HG03469 (cell line): ENCODE measurements around the gene CLMN.
A peak's percentile ranks its signal among the peaks of the same experiment; 100 is the strongest.

ENCODE experiments used
- ATAC-seq: cut with Tn5 transposase; IDR thresholded peaks from one replicate; pipeline ENCODE4 v1.9.1; 2021; ENCODE audit warnings: mild to moderate bottlenecking, moderate library complexity, moderate number of reproducible peaks; ENCODE audit not compliant: unreplicated experiment

CLMN gene

GRCh38 chr14:95264271-95264973 lies 55.3 kb downstream of the CLMN start:
- no peak for ATAC-seq

- no peak for ATAC-seq
Measured at GRCh38 chr14:95263527-95264231, 56.0 kb downstream of the CLMN start.

GRCh38 chr14:95262511-95262891 lies 57.2 kb downstream of the CLMN start:
- ATAC-seq: no peak

GRCh38 chr14:95261616-95262510 lies 57.8 kb downstream of the CLMN start:
- no peak for ATAC-seq

GRCh38 chr14:95260537-95261361 lies 59.0 kb downstream of the CLMN start:
- no peak for ATAC-seq

GRCh38 chr14:95258754-95259593 lies 60.7 kb downstream of the CLMN start:
- no peak for ATAC-seq

GRCh38 chr14:95258156-95258555 lies 61.6 kb downstream of the CLMN start:
- ATAC-seq: no peak

- no peak for ATAC-seq
Measured at GRCh38 chr14:95257521-95257920, 62.2 kb downstream of the CLMN start.

GRCh38 chr14:95256776-95257060 lies 63.0 kb downstream of the CLMN start:
- no peak for ATAC-seq

- ATAC-seq: no peak
Measured at GRCh38 chr14:95256002-95256775, 63.5 kb downstream of the CLMN start.

- ATAC-seq: peak; percentile 57
Measured at GRCh38 chr14:95255487-95255886, 64.2 kb downstream of the CLMN start.

GRCh38 chr14:95255013-95255412 lies 64.7 kb downstream of the CLMN start:
- no peak for ATAC-seq

- ATAC-seq: no peak
Measured at GRCh38 chr14:95254288-95254687, 65.4 kb downstream of the CLMN start.

- no peak for ATAC-seq
Measured at GRCh38 chr14:95253039-95253630, 66.6 kb downstream of the CLMN start.

GRCh38 chr14:95252219-95252618 lies 67.5 kb downstream of the CLMN start:
- no peak for ATAC-seq

- no peak for ATAC-seq
Measured at GRCh38 chr14:95250936-95251335, 68.8 kb downstream of the CLMN start.

- ATAC-seq: no peak
Measured at GRCh38 chr14:95250140-95250769, 69.5 kb downstream of the CLMN start.

- no peak for ATAC-seq
Measured at GRCh38 chr14:95248432-95248831, 71.3 kb downstream of the CLMN start.
